ENCODE measurements around the gene CERKL.

CERKL gene

GRCh38 chr2:181626671-181627070 lies 30.2 kb downstream of the CERKL start:
- no peak for DNase-seq (ENCODE audit: low read depth in 2 of 2)

DNA sequence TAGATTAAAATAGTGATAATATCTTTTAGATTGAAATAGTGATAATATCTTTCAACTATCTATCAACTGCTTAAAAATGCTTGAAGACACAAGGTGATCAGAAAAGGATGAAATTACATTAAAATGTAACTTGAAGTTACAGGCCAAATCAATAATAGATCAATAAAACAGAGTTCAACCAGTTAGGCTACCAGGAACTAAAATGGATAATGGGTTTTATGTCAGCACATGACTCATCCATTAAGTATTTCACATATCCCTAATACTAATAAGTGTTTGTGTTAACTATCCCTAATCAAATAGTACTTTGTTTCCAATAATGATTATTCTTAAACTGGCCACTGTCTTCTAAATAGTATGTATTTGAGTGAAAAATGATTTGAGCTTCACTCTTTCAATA lies 33.7 kb downstream of the CERKL start:
- no peak for DNase-seq (ENCODE audit: low read depth in 2 of 2)

DNA sequence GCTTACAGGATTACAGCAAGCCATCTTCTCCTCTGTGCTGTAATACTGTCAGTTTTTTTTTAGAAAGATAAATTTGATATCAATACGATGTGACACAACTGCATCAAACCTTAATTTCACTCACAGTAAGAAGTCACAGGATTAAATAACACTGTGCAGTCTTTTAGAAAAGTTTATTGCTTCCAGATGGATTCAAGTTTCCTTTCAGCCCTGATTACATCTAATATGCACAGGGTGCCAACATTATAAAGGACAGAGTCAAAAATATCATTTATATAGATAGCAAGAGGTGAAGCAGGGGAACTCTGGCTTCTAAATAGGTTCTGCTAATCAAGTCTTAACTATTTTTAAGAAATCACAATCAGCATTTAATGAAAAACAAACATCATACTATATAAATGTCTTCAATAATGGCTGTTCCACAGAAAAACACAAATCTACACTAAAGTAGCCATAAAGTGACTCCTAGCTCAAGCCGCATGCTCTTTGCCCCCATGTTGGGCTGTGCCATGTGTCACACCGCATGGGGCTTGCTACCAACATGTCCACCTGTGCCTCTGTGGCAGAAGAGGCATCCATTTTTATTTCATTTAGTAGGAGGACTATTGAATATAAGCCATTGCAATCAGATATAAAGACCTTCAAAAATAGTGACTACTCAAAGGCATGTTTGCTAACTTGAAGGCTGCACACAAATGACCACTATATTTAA lies 35.0 kb downstream of the CERKL start:
- no peak for DNase-seq (ENCODE audit: low read depth in 2 of 2)

- DNase-seq (ENCODE audit: low read depth in 2 of 2), result no peak
These were observed 37.4 kb downstream of the CERKL start for GRCh38 chr2:181619516-181619915.

DNA sequence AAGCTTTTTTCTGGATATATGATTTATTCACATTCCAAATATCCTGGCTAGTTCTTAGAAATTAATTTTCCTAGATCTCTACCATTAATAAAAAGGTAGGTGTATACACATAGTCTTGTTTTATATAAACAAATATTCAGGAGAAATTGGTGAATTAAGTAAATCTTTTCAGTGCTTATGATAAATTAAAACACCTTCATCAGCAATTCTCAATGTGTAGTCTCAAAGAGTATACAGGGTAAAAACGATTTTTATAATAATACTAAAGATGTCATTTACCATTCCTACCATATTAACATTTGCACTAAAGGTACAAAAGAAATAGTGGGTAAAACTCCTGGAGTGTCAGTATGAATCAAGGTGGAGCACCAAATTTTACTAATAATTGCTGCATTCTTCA lies 40.2 kb downstream of the CERKL start:
- no peak for DNase-seq (ENCODE audit: low read depth in 2 of 2)

GRCh38 chr2:181614874-181615638 lies 41.8 kb downstream of the CERKL start:
- DNase-seq (ENCODE audit: low read depth in 2 of 2), result no peak

DNA sequence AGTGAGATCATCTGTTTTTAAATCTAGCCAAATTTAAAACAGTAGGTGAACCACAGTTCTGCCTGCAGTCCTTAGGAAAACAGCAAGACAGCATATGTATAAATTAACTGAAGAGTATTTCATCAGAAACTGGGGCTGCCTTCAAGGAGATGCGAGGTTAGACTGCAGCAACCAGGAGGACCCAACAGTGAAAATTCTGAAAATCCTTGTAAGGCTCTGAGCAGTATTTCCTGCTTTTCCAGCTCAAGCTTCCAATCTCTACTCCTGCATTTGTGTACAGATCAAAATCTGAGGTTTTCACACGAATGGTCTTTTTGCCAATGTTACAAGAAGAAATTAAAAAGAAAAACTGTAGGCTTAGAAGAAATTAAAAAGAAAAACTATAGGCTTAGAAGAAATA lies 43.7 kb downstream of the CERKL start:
- DNase-seq (ENCODE audit: low read depth in 2 of 2), result no peak

- no peak for DNase-seq (ENCODE audit: low read depth in 2 of 2)
These were observed 49.0 kb downstream of the CERKL start for GRCh38 chr2:181607629-181608590.

DNA sequence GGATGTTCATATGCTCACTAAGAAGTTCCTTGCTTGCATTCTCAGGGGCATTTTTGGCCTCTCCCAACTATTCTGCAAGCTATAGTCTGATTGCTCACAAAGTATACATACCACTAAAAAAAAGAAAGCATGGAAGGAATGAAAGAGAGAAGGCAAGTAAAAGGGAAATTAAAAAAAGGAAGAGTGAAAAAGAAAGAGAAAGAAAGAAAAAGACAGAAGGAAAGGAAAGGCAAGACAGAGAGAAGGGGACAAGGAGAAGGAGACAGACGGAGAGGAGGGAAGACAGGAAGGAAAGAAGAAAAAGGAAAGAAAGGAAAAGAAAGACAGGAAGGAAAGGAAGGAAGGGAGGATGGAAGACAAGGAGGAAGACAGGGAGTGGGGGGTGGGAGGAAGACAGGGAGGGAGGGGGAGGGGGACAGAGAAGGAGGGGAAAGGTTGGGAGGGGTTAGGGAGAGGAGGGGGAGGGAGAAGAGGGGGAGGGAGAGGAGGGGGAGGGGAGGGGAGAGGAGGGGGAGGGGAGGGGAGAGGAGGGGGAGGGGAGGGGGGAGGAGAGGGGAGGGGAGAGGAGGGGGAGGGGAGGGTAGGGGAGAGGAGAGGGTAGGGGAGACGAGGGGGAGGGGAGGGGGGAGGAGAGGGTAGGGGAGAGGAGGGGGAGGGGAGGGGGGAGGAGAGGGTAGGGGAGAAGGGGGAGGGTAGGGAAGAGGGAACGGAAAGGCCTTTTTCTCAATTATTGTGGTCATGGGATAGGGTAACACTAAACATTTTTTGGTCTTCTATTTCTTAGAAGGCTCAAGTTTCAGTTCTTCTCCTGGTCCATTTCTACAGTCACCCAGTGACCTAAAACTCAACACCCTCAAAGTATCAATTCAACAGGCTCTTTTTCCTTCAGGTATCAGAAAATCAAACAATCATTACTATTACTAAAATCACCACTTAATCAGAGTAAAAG lies 50.7 kb downstream of the CERKL start:
- DNase-seq (ENCODE audit: low read depth in 2 of 2), result no peak

DNA sequence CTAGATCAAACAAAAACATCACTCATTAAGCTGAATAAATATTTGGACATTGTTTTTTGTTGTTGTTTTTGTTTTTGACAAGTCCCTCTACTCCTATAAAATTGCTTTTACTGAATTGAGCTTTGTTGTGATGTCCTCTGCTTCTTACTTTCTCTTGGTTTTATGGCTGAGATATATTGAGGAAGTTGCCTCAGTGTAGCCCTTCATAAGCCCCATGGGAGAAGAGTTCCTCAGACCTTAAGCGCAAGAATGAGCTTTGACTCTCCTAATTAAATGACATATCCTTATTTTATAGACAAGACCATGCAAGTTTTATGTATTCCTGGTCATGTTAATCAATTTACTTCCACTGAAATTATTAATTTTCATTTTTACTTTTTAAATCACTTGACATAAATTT lies 54.9 kb downstream of the CERKL start:
- DNase-seq (ENCODE audit: low read depth in 2 of 2), result no peak

- no peak for DNase-seq (ENCODE audit: low read depth in 2 of 2)
These were observed 60.3 kb downstream of the CERKL start for GRCh38 chr2:181596556-181596955.

DNA sequence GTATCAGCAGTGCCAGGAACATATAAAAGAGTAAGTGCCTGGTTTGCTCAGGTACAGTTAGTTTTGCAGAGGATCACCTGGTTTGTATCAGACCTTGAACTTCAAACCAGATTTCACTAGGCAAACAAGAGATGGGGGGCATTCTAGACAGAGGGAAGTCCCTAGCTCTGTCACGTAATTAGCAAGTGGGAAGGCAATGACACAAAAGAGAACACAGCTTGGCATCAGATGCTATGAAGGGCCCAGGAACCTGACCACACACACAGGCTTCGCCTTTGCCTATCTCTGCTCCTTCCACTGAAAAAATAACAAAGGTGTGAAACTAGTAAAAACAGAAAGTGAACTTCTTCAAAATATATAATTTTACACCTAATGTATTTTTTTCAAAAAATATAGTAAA lies 62.6 kb downstream of the CERKL start:
- DNase-seq (ENCODE audit: low read depth in 2 of 2), result no peak

DNA sequence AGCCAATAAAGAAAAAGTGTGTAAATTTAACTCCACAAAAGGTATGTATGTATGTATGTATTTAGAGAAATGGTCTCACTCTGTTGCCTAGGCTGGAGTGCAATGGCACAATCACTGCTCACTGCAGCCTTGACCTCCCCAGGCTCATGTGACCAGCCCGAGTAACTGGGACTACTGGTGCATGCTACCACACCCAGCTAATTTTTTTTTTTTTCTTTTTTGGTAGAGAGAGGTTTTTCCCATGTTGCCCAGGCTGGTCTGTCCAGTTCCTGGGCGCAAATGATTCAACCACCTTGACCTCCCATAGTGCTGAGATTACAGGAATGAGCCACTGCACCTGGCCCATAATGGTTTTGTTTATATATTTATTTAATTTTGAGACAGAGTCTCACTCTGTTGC lies 67.1 kb downstream of the CERKL start:
- no peak for DNase-seq (ENCODE audit: low read depth in 2 of 2)

GRCh38 chr2:181588546-181588945 lies 68.4 kb downstream of the CERKL start:
- no peak for DNase-seq (ENCODE audit: low read depth in 2 of 2)

GRCh38 chr2:181586569-181587081 lies 70.3 kb downstream of the CERKL start:
- DNase-seq (ENCODE audit: low read depth in 2 of 2), result no peak

DNA sequence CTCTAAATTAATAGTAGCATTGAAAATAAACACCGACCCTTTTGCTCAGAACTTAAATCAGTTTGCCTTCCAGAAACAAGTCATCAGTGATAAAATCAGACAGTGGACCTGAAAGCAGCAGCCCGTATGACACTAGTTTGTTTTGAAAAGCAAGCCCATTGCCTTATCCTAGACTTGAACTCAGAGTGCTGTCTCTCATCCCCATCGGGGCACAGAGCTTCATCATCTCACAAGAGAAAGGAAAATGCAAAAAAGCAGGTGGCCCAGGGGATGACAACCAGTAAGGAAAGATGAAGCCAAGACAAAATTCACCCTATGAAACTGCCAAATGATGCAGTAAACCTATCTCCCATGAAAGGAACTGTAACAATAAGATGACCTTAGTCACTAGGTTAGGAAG lies 71.2 kb downstream of the CERKL start:
- no peak for DNase-seq (ENCODE audit: low read depth in 2 of 2)

DNA sequence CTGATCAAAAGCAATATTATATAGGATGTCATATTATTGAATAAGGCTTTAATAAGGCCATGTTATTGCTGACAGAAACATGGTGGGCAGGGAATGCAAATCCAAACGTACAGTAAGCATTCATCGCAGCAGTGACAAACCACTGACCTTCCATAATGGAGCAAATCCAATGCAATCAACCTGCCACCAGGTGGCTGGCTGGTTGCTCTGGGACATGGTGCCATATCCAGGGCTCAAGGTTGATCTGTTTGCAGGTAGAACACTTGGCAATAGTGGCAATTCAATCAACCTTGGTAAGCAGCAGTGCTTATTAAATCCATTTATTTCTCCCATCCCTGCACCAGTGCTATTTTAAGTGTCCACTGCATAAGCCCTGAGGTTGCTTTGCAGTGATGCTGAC lies 75.4 kb downstream of the CERKL start:
- DNase-seq (ENCODE audit: low read depth in 2 of 2), result no peak

DNA sequence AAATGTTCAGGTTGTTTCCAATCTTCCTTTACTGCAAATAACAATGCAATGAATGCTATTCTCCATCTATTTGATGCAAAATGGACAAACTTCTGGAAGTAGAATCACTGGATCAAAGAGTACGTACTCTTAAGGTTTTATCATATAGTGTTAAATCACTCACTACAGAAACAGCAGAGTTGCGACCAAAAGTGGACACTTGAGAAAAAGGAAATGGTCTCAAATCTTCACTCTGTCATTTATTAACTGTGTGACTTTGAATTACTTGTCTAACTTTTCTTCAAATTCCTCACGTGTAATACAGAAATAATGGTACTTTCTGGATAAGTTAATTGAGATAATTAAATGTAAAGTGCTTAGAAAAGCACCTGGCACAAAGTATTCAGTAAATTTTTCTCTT lies 78.1 kb downstream of the CERKL start:
- no peak for DNase-seq (ENCODE audit: low read depth in 2 of 2)

DNA sequence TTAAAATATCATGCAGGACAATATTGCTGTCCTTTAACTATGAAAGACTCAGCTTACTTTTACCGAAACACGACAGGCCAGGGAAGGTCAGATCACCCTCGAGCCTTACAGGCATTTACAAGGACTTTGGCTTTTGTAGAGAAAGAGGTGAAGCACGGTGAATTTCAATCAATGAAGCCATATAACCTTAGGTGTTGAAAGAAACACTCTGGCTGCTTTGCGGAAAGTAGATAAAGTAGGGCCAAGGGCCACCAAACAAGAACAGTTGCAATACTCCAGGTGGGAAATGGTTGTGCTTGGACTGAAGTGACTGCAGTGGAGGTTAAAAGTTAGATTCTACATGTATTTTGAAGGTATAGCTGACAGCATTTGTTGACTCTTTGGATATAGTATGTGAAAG lies 80.5 kb downstream of the CERKL start:
- DNase-seq (ENCODE audit: low read depth in 2 of 2), result no peak

DNA sequence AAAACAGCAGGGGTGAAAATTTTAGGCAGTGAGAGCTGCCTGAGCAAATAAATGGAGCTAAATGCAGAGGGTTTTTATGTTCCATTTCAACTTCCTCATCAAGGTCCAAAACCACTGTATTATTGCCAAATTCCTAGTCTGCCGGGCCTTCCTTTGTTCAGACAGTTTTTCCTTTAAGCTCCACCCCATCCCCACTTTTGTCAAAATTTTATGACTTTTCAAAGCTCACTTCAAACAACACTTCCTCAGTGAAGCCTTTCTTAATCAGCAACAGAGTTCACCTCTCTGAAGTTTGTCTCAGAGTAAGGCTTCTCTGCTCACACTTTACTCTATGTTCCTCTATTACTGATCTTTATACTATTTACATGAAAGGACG lies 81.3 kb downstream of the CERKL start:
- DNase-seq (ENCODE audit: low read depth in 2 of 2), result no peak

GRCh38 chr2:181575024-181575649 lies 81.8 kb downstream of the CERKL start:
- DNase-seq (ENCODE audit: low read depth in 2 of 2), result no peak

Data from stimulated activated CD4-positive, alpha-beta T cell treated with anti-CD3 and anti-CD28 coated beads, Interleukin-15, amount 100 ng/mL, for 48 hours (primary cell).